RWPE1 (cell line): ENCODE measurements around the gene SLC4A1AP.

Experiments used
- CTCF ChIA-PET: fragments of 350-600 bp; sonication (Branson Sonifier 250); formaldehyde crosslinking; extraction: SDS; loops from one replicate; lab custom pipeline; 2021; lab: Yijun Ruan, JAX
- POLR2A ChIA-PET: fragments of 400-600 bp; formaldehyde crosslinking; extraction: SDS; loops from one replicate; lab custom pipeline; 2020; ENCODE audit warnings: antibody characterized with exemption; ENCODE audit not compliant: low non-redundant PET; lab: Yijun Ruan, JAX
- DNase-seq: peaks from one replicate; pipeline ENCODE4 v3.0.0; 2012; ENCODE audit warnings: low spot score
- H3K27ac ChIP-seq: fragments of 450-650 bp; 2 replicates; pipeline ENCODE4 v1.5.1; 2017
- CTCF ChIP-seq: fragments of 450-650 bp; conservative IDR thresholded peaks from 2 replicates; pipeline ENCODE4 v1.5.1; 2017; ENCODE audit warnings: low read depth, mild to moderate bottlenecking

The SLC4A1AP gene

GRCh38 chr2:27720004-27720551, 56.4 kb downstream of the SLC4A1AP start:
- ChIA-PET POLR2A (interaction anchor here (0.7 kb wide), 1 partner anchor 14 kb away, joined by 3 read pairs; no protein-coding TSS in a partner anchor), CTCF (no interaction called here)
- DNase-seq = peak; percentile 95
- no peak for TF ChIP-seq CTCF
- H3K27ac ChIP-seq = peak overlapping the region; percentile 58

- TF ChIP-seq CTCF = no peak
- CTCF ChIA-PET = interaction anchor here (1.9 kb wide), 1 partner anchor 17 kb away, joined by 8 read pairs; no protein-coding TSS in a partner anchor
- POLR2A ChIA-PET = no interaction called here
- H3K27ac ChIP-seq = peak overlapping the region; percentile 58
- DNase-seq = no peak
Observed at GRCh38 chr2:27721335-27721734, 57.6 kb downstream of the SLC4A1AP start.

- DNase-seq = no peak
- ChIA-PET POLR2A (no interaction called here), CTCF (interaction anchor here (1.6 to 1.9 kb wide), 3 partner anchors 8 to 21 kb away, joined by 4 to 8 read pairs (median 6); no protein-coding TSS in a partner anchor)
- H3K27ac ChIP-seq = peak overlapping the region; percentile 58
- no peak for TF ChIP-seq CTCF
Observed at GRCh38 chr2:27721884-27722485, 58.3 kb downstream of the SLC4A1AP start.

GRCh38 chr2:27723372-27724144, 59.9 kb downstream of the SLC4A1AP start:
- ChIA-PET CTCF (interaction anchor here (0.5 to 1.9 kb wide), 10 partner anchors 9 to 681 kb away, joined by 3 to 8 read pairs (median 5); partner anchors contain the start of genes SLC4A1AP and SUPT7L), POLR2A (no interaction called here)
- H3K27ac ChIP-seq = peak overlapping the region; percentile 37
- peak; percentile 53 for TF ChIP-seq CTCF
- DNase-seq = no peak

GRCh38 chr2:27724191-27724590, 60.5 kb downstream of the SLC4A1AP start:
- peak overlapping the region; percentile 37 for H3K27ac ChIP-seq
- DNase-seq = no peak
- ChIA-PET POLR2A (no interaction called here), CTCF (interaction anchor here (0.6 to 1.8 kb wide), 3 partner anchors 10 to 613 kb away, joined by 5 to 7 read pairs (median 6); no protein-coding TSS in a partner anchor)
- no peak for TF ChIP-seq CTCF

GRCh38 chr2:27724905-27725701, 61.4 kb downstream of the SLC4A1AP start:
- DNase-seq = no peak
- CTCF ChIA-PET = no interaction called here
- POLR2A ChIA-PET = no interaction called here
- TF ChIP-seq CTCF = no peak
- no peak overlapping the region for H3K27ac ChIP-seq
